GM19467 (cell line): Measurements from ENCODE around the gene ARRDC5.
A peak's percentile ranks its signal among the peaks of the same experiment; 100 is the strongest.
"Not testable (repeated sequence)": the region's sequence is repeated elsewhere in the genome, so short reads cannot be mapped to it uniquely, and the experiment has no call there.

Experiments
- ATAC-seq: cut with Tn5 transposase; IDR thresholded peaks from one replicate; pipeline ENCODE4 v1.9.1; 2021; ENCODE audit warnings: mild to moderate bottlenecking, moderate library complexity; ENCODE audit not compliant: unreplicated experiment

The ARRDC5 gene

DNA sequence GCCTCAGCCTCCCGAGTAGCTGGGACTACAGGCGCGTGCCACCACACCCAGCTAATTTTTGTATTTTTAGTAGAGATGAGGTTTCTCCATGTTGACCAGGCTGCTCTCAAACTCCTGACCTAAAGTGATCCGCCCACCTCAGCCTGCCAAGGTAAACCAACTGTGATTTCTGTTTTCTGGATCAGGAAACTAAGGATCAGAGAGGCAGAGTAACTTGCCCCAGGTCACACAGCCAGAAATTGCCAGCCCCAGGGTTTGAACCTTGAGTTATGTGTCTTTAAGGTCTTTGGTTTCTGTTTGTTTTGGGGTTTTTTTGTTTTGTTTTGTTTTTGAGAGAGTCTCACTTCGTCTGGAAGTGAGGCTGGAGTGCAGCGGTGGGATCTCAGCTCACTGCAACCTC is 31.0 kb downstream of the ARRDC5 start:
- ATAC-seq: no peak

- no peak for ATAC-seq
Observed at GRCh38 chr19:4870025-4870700, 32.5 kb downstream of the ARRDC5 start.

GRCh38 chr19:4868286-4868834 is 34.3 kb downstream of the ARRDC5 start:
- ATAC-seq: no peak

DNA sequence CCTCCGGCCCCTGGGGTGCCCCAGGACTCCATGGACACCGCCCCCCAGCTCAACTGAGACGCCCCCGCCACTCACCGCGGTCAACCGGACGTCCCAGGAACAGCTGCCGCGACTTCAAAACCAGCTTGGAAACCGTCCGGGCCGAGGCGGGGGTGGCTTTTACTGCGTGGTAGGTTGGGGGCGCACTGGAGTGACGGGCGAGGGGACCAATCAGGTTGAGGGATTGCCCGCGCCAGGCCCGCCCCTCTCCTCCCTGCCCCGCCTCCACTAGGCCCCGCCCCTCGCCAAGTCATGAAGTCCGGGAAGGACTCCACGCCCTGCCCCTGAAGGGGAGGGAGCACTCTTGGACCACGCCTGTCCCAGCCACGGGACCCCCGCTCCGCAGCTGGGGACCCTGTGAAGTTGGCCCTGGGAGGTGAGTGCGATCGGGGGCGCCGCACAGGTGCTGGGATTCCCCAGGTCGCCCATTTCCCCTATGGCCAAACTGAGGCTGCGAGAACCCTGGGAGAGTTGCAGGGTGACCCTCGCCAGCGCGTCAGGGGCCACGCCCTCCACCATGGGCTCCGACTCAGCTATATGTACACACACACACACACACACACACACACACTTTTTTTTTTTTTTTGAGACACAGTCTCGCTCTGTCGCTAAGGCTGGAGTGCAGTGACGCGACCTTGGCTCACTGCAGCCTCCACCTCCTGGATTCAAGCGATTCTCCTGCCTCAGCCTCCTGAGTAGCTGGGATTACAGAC is 35.0 kb downstream of the ARRDC5 start, which contains the start of gene PLIN3:
PLIN3 (minus strand) TSS at position 134 of the 752 bp plus-strand sequence. CDS start 6,273 bp downstream, outside the sequence.
- ATAC-seq: peak; percentile 55

- ATAC-seq: no peak
Observed at GRCh38 chr19:4866595-4867424, 35.9 kb downstream of the ARRDC5 start.

- ATAC-seq: no peak
Observed at GRCh38 chr19:4861147-4861546, 41.5 kb downstream of the ARRDC5 start.

DNA sequence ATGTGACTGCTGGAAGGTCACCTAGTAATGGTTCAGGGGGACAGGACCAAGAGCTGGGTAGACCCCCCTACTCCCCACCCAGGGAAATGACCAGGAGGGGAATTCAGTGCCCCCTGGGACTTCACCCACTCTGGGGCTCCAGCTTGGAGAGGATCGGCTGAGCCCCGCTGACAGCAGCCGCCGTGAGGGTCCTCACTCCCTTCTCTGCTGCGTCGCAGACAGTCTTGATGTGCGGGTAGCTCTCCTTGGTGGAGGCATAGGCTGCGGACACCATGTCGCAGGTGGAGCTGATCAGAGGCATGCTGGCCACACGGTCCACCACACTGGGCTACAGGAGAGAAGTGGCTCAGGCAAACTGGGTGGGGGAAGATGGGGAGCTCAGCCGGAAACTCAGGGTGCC is 43.0 kb downstream of the ARRDC5 start:
- ATAC-seq: no peak

DNA sequence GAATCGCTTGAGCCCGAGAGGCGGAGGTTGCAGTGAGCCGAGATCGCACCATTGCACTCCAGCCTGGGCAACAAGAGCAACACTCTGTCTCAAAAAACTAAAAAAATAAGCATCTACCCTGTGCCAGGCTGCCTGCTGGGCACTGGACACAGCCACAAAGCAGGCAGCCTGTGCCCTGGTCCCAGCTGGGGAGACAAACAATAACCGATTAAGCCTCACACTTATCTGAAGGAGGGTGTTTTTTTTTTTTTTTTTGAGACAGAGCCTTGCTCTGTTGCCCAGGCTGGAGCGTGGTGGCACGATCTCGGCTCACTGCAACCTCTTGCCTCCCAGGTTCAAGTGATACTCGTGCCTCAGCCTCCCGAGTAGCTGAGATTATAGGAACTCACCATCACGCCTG is 46.2 kb downstream of the ARRDC5 start:
- not testable (repeated sequence) for ATAC-seq

GRCh38 chr19:4853506-4853905 is 49.2 kb downstream of the ARRDC5 start:
- ATAC-seq: not testable (repeated sequence)

DNA sequence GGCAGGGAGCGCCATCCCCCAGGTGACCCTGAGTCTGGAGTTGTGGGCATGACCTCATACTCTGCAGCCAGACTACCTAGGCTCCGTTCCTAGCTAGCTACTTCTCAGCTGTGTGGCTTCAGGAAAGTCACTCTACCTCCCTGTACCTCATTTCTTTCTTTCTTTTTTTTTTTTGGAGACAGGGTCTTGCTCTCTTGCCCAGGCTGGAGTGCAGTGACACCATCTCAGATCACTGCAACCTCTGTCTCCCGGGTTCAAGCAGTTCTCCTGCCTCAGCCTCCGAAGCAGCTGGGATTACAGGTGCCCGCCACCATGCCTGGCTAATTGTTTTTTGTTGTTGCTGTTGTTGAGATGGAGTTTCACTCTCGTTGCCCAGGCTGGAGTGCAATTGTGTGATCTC is 50.2 kb downstream of the ARRDC5 start:
- ATAC-seq: no peak

DNA sequence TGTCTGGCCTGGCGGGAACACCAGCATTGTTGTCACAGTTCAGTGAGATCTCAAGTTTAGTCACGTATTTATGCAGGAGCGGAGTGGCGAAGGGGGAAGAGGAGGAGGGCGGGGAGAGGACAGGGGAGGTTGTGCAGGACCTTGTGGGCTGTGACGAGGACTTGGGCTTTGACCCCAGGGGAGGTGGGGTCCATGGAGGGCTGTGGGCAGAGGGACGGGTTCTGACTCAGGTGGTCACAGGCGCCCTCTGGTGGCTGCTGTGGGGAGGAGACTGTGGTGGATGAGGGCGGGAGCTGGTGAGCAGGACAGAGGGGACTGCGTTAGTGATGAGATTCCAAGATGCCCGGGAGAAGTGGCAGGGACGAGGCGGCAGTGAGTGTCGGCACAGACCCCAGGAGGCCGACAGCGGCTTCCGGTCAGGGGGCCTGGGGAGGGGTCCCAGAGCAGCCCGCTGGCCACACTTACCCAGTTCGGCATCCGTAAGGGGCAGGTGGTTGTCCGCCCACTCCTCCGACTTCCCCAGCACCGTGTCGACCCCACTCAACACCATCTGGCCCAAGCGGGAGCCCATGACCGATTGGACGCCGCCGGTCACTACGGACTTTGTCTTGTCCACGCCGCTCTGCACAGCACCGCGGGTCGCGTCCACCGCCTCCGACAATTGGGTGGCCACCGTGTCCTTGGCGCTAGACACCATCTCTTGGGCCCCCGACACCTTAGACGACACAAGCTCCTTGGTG is 51.0 kb downstream of the ARRDC5 start:
- no peak for ATAC-seq

DNA sequence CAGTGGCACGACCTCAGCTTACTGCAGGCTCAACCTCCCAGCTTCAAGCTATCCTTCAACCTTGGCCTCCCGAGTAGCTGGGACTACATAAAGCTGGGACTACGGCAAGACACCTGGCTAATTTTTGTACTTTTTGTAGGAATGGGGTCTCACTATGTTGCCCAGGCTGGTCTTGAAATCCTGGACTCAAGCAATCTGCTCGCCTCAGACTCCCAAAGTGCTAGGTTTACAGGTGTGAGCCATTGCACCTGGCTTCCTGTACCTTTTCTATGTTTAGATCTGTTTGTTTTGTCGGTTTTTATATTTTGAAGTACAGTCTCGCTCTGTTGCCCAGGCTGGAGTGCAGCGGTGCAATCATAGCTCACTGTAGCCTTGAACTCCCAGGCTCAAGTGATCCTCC is 53.7 kb downstream of the ARRDC5 start:
- ATAC-seq: no peak

GRCh38 chr19:4847190-4847973 is 55.3 kb downstream of the ARRDC5 start:
- no peak for ATAC-seq

- ATAC-seq: not testable (repeated sequence)
Observed at GRCh38 chr19:4845975-4846374, 56.7 kb downstream of the ARRDC5 start.

GRCh38 chr19:4844348-4845179 is 58.1 kb downstream of the ARRDC5 start:
- ATAC-seq: no peak

DNA sequence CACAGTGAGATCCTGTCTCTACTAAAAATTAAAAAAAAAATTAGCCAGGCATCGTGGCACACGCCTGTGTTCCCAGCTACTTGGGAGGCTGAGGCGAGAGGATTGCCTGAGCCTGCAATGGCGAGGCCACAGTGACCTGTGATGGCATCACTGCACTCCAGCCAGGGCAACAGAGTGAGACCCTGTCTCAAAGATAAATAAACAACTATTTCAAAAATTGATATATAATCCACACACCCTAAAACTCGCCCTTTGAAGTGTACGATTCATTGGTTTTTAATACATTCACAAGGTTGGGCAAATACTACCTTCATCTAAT is 59.1 kb downstream of the ARRDC5 start:
- no peak for ATAC-seq
